H1 (cell line): ENCODE data around the gene OBSCN. TPM values are rescaled to one million over a fixed set of nuclear protein-coding genes. Genes with fewer than 3 reads are reported as not detected.

Experiments used
- BCL11A ChIP-seq, 2 experiments: IDR thresholded peaks; one replicate each; pipeline ENCODE4 v1.6.1; 2011; ENCODE audit warnings: low read depth in 2 of 2, low read length in 2 of 2, mild to moderate bottlenecking in 2 of 2
- CBX8 ChIP-seq: fragments of 300-800, 300-1000 bp; sonication (generic); IDR thresholded peaks from 2 replicates; pipeline ENCODE4 v1.7.1; 2016; ENCODE audit warnings: low read depth, low read length, borderline replicate concordance
- GTF2F1 ChIP-seq: IDR thresholded peaks from 2 replicates; pipeline ENCODE4 v1.6.1; 2012; ENCODE audit warnings: low read depth, low read length, improper control_type of control experiment, borderline replicate concordance
- KDM5A ChIP-seq: fragments of 200-600 bp; IDR thresholded peaks from 2 replicates; pipeline ENCODE4 v1.7.1; 2012; ENCODE audit warnings: mild to moderate bottlenecking, low read length, inconsistent platforms, mixed read lengths
- polyA plus RNA-seq, 7 experiments: library from polyadenylated mRNA; depleted of rRNA in 3 of 7; stranded (reverse) in 5 of 7; unstranded in 2 of 7; fragments of >200 nt in 5 of 7; fragments of 200-250 nt in 2 of 7; gene quantifications; 1 replicate in 5 of 7; 2 replicates in 1 of 7; 4 replicates in 1 of 7; pipeline versions ENCODE4 v1.2.1 to v1.2.3, GENCODE V29; 2011 to 2013; ENCODE audit warnings: missing spikeins in 2 of 7, mixed read lengths in 2 of 7
- total RNA-seq: library from RNA; stranded (reverse); fragmentation: NEBNext Ultra II Directional; extraction: Animal tissue kit (Norgen Biotek cat#: 25700); gene quantifications from 2 replicates; pipeline ENCODE4 v1.2.1, GENCODE V29; 2021
- TF ChIP-seq, protein P1 (sequence below): IDR thresholded peaks from 2 replicates; pipeline ENCODE4 v1.6.1; 2012; ENCODE audit warnings: low read length, inconsistent platforms
- TF ChIP-seq, protein P2 (sequence below), 3 experiments: IDR thresholded peaks; 1 replicate in 2 of 3; 2 replicates in 1 of 3; pipeline versions ENCODE4 v1.5.1 to v1.6.1; 2011; ENCODE audit warnings: low read length in 3 of 3, mild to moderate bottlenecking in 3 of 3, inconsistent platforms in 2 of 3, low read depth in 1 of 3, moderate library complexity in 1 of 3; ENCODE audit not compliant: insufficient read depth in 1 of 3; ENCODE audit errors: control extremely low read depth in 1 of 3

OBSCN gene
- total and polyA plus RNA-seq, 2 of the 8 experiments (the other 6 are each of a cell fraction or from before 2014, with no cell fraction given), result 7.5 to 28.4 TPM

DNA sequence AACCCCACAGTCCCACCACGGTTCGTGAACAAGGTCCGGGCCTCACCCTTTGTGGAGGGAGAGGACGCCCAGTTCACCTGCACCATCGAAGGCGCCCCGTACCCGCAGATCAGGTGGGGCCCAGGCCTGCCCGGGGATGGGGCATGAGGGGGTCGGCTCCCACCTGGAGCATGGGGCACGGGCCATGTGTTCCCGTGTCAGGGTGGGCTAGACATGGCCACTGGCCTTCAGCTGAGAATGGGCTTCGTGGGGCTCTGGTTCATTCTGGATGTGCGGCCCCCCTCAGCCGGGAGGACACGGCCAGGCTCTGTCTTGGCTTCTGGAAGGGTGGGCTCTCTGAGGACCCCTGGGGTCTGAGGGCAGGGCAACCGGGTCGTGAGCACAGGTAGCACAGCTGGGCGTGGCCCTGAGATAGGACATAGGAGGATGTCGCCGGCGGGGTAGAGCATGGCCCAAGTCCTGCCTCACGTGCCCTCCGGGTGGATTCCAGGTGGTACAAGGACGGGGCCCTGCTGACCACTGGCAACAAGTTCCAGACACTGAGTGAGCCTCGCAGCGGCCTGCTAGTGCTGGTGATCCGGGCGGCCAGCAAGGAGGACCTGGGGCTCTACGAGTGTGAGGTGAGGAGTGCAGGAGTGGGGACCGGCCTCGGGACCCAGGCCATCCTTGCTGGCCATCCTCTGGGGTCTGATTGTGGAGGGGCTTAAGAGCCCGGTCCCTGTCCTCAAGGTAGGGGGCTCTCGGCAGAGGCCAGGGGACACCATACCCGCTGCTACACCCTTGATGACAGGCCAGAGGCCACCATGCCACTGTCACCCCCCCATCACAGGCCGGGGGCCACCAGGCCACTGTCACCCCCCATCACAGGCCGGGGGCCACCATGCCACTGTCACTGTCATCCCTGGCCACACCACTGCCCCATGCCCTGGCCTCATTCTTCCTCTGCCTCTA is 143.3 kb downstream of the OBSCN start (continued):
- TF ChIP-seq KDM5A (no peak), CBX8 (no peak), BCL11A (IDR thresholded peaks at IDR 0.05; ENCODE audit: low read depth in 2 of 2, low read length in 2 of 2) (no peak), GTF2F1 (no peak)
- TF ChIP-seq, protein P1, sequence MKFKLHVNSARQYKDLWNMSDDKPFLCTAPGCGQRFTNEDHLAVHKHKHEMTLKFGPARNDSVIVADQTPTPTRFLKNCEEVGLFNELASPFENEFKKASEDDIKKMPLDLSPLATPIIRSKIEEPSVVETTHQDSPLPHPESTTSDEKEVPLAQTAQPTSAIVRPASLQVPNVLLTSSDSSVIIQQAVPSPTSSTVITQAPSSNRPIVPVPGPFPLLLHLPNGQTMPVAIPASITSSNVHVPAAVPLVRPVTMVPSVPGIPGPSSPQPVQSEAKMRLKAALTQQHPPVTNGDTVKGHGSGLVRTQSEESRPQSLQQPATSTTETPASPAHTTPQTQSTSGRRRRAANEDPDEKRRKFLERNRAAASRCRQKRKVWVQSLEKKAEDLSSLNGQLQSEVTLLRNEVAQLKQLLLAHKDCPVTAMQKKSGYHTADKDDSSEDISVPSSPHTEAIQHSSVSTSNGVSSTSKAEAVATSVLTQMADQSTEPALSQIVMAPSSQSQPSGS, result no peak
- TF ChIP-seq, protein P2, sequence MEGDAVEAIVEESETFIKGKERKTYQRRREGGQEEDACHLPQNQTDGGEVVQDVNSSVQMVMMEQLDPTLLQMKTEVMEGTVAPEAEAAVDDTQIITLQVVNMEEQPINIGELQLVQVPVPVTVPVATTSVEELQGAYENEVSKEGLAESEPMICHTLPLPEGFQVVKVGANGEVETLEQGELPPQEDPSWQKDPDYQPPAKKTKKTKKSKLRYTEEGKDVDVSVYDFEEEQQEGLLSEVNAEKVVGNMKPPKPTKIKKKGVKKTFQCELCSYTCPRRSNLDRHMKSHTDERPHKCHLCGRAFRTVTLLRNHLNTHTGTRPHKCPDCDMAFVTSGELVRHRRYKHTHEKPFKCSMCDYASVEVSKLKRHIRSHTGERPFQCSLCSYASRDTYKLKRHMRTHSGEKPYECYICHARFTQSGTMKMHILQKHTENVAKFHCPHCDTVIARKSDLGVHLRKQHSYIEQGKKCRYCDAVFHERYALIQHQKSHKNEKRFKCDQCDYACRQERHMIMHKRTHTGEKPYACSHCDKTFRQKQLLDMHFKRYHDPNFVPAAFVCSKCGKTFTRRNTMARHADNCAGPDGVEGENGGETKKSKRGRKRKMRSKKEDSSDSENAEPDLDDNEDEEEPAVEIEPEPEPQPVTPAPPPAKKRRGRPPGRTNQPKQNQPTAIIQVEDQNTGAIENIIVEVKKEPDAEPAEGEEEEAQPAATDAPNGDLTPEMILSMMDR (IDR thresholded peaks at IDR 0.05; ENCODE audit: control extremely low read depth in 1 of 3, insufficient read depth in 1 of 3, low read depth in 1 of 3, low read length in 3 of 3), result no peak
- TF ChIP-seq, all 59 proteins: peak for 0
